Germinal center (tissue), 1 donor: Measurements from ENCODE around the gene ZNF239.
"Not testable (repeated sequence)": the region's sequence is repeated elsewhere in the genome, so short reads cannot be mapped to it uniquely, and the experiment has no call there.

Source experiments
- DNase-seq: peaks from one replicate; pipeline ENCODE4 v3.0.0; 2012; ENCODE audit warnings: mixed read lengths, low spot score

Gene ZNF239

GRCh38 chr10:43576580-43576979 lies 2.2 kb upstream of the ZNF239 start:
- no peak for DNase-seq

- no peak for DNase-seq
Measured at GRCh38 chr10:43576062-43576461, 1.6 kb upstream of the ZNF239 start.

DNA sequence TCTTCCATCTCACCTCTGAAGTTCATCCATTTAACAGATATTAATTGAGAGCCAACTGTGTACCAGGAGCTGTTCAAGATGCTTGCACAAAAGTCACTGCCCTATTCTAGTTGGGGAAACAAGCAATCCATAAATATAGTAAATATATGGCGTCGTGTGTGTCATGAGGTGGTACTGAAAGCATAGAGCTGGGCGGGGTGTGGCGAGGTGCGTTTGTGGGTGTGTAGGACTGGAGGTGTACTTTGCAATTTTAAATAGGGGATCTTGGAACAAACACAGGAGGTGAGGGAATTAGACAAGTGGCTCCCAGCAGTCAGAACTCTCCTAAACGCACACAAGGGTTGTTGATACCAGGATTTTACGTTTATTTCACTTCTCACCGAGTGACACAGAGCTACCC lies 490 bp upstream of the ZNF239 start:
- DNase-seq = no peak

DNA sequence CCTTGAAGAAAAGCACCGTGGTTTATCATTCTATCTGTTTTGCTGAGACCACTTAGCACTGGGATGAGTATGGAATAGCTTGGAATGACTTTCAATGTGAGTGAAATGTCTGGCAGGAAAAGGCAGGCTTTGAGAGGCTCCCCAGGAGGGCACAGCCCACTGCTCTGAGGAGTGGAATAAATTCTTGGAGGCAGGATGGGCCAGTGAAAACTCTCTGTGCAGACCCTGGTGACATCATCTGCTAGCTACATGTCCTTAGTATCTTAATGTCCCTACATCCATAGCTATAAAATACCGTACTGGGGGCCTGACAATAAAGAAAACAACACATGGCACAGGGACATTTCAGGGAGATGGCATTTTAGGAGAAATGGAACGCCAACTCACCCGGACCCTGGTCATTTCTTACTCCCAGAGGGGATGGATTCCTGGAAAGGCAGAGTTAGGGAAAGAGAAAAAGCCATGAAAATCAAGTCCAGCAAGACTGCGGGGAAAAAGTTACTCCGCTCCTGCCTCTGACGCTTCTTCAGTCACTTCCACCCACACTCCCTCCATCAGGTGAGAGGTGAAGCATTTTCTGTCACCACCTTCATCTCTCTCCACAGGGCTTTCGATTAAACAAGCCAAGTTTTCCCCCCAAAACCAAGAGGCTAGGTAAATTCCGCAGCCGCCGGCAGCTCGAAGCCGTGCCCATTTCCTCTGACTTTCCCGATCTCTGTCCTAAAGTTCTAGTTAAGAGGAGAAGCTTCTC lies 991 bp downstream of the ZNF239 start:
- no peak for DNase-seq

- no peak for DNase-seq
Measured at GRCh38 chr10:43570971-43571370, 3.4 kb downstream of the ZNF239 start.

GRCh38 chr10:43569681-43570080 lies 4.7 kb downstream of the ZNF239 start:
- DNase-seq = no peak

DNA sequence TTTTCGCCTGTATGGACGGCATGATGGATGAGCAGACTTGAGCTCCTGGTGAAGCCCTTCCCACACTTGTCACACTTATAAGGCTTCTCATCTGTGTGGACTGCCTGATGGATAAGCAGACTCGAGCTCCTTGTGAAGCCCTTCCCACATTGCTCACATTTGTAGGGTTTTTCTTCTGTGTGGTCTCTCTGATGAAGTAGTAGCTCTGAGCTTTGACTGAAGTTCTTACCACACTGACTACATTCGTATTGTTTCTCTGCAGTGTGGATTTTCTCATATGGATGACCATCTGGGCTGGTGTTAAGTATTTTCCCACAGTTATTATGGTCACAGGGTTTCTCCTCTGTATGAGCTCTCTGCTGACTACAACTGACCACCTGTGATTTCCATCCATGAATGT lies 17.2 kb downstream of the ZNF239 start:
- no peak for DNase-seq

GRCh38 chr10:43543746-43544145 lies 30.7 kb downstream of the ZNF239 start:
- not testable (repeated sequence) for DNase-seq

DNA sequence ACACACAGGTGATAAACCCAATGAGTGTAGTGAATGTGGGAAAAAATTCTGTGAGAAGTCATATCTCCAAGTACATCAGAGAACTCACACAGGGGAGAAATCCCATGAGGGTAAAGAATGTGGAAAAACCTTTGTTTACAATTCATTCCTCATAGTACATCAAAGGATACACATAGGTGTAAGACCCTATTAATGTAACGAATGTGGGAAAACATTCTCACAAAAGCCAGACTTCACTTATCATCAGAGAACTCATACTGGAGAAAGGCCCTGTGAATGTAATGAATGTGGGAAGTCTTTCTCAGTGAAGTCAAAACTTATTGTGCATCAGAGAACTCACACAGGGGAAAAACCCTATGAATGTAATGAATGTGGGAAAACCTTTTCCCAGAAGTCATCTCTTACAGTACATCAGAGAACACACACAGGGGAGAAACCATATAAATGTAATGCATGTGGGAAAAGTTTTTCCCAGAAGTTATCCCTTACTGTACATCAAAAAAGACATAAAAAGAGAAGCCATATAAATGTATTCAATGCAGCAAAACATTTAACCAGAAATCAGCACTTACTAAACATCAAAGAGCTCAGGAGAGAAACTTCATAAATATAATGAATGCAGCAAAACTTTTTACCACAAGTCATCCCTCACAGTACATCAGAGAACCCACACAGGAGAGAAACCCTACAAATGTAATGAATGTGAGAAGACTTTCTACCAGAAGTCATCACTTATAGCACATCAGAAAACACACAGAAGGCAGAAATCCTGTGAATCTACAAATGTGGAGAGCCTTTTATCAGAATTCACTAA lies 49.8 kb downstream of the ZNF239 start:
- DNase-seq = no peak
